HuH-7.5 (cell line): Measurements from ENCODE around the gene OR1S1.
"Not testable (repeated sequence)": the region's sequence is repeated elsewhere in the genome, so short reads cannot be mapped to it uniquely, and the experiment has no call there.

ENCODE experiments used
- DNase-seq: peaks from one replicate; pipeline ENCODE4 v3.0.0; 2011; ENCODE audit warnings: low spot score

OR1S1 gene

GRCh38 chr11:58212420-58212819 is at the start of gene OR1S1:
OR1S1 (plus strand) TSS chr11:58212720.
- not testable (repeated sequence) for DNase-seq

- no peak for DNase-seq
Measured at GRCh38 chr11:58164389-58164788, 48.1 kb upstream of the OR1S1 start.

- DNase-seq, result no peak
Measured at GRCh38 chr11:58164990-58165389, 47.5 kb upstream of the OR1S1 start.

- no peak for DNase-seq
Measured at GRCh38 chr11:58165504-58166106, 46.9 kb upstream of the OR1S1 start.

- DNase-seq, result no peak
Measured at GRCh38 chr11:58177409-58178054, 35.0 kb upstream of the OR1S1 start.

- DNase-seq, result no peak
Measured at GRCh38 chr11:58178444-58178843, 34.1 kb upstream of the OR1S1 start.

GRCh38 chr11:58179648-58180047 is 32.9 kb upstream of the OR1S1 start:
- DNase-seq, result no peak

- no peak for DNase-seq
Measured at GRCh38 chr11:58186938-58187337, 25.6 kb upstream of the OR1S1 start.

GRCh38 chr11:58188770-58189169 is 23.8 kb upstream of the OR1S1 start, which contains the start of gene OR9Q2:
OR9Q2 (plus strand) TSS chr11:58189070; CDS start chr11:58190491, 1,421 bp downstream.
- DNase-seq, result no peak

GRCh38 chr11:58192229-58192628 is 20.3 kb upstream of the OR1S1 start:
- DNase-seq, result no peak

GRCh38 chr11:58193391-58193790 is 19.1 kb upstream of the OR1S1 start:
- no peak for DNase-seq

GRCh38 chr11:58195939-58196338 is 16.6 kb upstream of the OR1S1 start:
- no peak for DNase-seq

- no peak for DNase-seq
Measured at GRCh38 chr11:58199271-58199670, 13.2 kb upstream of the OR1S1 start.

- DNase-seq, result no peak
Measured at GRCh38 chr11:58204042-58204441, 8.5 kb upstream of the OR1S1 start, which contains the start of gene OR1S2. OR1S2 (minus strand) TSS chr11:58204142; CDS start chr11:58204142, 0 bp downstream.

GRCh38 chr11:58216476-58216875 is 4.0 kb downstream of the OR1S1 start:
- no peak for DNase-seq

- DNase-seq, result no peak
Measured at GRCh38 chr11:58222721-58223120, 10.2 kb downstream of the OR1S1 start.

- no peak for DNase-seq
Measured at GRCh38 chr11:58227956-58228615, 15.6 kb downstream of the OR1S1 start.

- no peak for DNase-seq
Measured at GRCh38 chr11:58243954-58244353, 31.4 kb downstream of the OR1S1 start.

- no peak for DNase-seq
Measured at GRCh38 chr11:58254936-58255335, 42.4 kb downstream of the OR1S1 start.

- DNase-seq, result no peak
Measured at GRCh38 chr11:58259983-58260382, 47.5 kb downstream of the OR1S1 start.
